Activated CD8-positive, alpha-beta memory T cell treated with anti-CD3 and anti-CD28 coated beads, Interleukin-2, amount 50 U/mL, for 24 hours (primary cell): ENCODE results near the gene CFAP61.

Source experiments
- DNase-seq: peaks from one replicate; pipeline ENCODE4 v3.0.0-alpha.2; 2020; ENCODE audit errors: extremely low read depth

CFAP61 gene

DNA sequence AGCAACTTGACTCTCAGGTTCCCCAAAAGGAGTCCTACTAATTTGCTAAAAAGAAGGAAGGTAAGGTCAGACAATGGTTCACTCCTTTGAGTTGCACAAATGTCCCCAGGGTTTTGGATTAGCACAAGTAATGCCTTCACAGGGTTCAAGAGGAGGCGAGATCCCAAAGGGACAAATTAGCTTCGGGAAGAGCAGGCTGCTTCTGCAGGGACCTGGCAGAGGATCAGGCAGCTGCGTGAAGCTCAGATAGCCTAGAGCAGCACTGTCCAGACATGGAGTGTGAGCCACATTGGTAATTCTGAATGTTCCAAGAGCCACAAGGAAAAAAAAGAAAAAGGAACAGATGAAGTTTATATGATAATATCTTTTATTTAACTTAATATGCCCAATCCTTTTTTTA lies 115.4 kb downstream of the CFAP61 start:
- no peak for DNase-seq

DNA sequence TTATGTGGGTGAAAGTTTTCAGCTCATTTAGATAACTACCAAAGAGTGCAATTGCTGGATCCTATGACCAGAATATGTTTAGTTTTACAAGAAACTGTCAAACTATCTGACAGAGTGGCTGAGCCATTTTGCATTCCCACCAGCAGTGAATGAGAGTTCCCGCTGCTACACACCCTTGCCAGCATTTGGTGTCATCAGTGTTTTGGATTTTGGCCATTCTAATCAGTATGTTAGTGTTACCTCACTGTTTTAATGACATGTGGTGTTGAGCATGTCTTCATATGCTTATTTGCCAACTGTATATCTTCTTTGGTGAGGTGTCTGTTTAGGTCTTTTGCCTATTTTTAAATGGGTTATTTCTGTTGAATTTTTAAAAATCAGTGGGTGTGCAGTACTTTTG lies 120.9 kb downstream of the CFAP61 start:
- no peak for DNase-seq

DNA sequence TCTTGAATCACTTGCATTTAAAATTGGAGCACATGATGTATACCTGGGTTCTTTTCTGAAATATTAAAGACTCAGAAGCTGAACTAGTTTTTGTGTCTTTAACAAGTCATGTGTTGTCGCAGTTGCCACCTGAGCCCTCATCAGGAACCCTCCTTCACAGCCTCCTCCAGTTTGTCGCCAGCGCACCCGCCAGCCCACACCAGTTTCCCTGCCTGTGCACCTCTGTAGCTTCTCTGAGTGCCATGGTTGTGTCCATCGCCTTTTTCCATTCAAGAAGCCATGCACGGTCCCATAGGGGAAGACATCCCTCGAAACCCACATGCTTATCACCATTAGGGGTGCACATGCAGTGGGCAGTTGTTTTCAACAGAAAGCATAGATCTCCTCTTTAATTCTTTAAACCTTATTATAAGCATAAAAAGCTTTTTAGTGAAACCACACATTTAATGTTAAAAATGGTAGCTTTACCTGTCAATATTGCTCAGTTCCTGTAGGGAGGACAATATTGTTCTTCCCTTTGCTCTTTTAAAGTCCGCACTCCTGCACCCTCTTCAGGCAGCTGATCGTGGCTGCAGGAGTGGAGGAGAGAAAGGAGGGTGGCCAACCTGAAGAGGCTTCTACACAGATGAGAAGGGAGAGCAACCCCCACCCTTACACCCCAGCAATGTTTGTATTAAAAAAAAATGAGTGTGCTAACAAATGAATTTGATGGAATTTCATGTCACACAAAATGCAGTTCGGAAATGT lies 121.9 kb downstream of the CFAP61 start:
- DNase-seq: no peak

DNA sequence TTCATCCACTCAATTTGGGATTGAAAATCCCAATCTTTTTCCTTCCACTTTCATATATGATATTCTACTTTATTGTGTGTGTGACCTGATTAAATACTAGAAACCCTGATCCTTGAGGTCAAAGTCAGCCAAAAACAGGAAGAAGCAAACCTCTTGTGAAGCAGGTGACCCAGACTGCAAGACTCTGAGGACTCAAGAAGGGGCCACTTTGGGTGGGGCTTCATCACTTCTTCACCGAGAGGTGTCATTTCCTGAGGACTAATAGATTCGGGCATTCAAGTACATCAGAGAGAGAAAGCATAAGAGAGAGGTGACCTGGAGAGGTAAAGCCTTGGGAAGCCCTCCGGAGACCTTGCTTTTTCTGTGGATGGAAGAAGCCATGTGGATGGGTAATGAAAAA lies 129.0 kb downstream of the CFAP61 start:
- no peak for DNase-seq

DNA sequence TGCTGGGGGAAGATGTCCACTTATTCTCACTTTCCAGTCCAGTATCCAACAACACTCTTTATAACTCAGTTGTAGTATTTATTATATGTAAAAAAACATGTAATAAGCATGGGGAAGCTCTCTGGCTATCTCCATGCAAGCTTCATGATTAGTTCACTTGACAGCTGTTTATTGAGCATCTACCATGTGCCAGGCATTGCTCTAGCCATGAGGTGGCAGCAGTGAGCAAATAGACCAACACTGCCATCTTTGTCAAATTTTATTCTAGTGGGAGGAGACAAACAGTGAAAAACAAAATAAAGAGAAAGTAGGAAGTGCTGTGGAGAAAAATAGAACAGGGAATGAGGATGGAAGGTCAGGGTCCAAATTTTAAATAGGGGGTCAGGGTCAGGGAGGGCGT lies 131.8 kb downstream of the CFAP61 start:
- DNase-seq: no peak

DNA sequence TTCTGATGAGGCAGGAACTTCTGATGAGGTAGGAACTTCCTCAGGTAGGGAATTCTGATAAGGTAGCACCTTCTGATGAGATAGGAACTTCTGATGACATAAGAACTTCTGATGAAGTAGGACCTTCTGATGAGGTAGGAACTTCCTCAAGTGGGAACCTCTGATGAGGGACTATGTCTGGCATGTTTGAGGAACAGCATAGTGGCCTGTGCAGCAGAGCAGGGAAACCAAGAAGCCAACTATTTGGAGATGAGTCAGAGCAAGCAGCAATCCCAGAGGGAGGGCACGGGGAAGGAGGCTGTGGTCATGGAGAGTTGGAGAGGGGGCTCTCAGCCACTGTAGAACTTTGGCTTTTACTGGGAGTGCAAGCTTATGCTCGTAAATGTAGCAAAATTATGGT lies 132.4 kb downstream of the CFAP61 start:
- no peak for DNase-seq

DNA sequence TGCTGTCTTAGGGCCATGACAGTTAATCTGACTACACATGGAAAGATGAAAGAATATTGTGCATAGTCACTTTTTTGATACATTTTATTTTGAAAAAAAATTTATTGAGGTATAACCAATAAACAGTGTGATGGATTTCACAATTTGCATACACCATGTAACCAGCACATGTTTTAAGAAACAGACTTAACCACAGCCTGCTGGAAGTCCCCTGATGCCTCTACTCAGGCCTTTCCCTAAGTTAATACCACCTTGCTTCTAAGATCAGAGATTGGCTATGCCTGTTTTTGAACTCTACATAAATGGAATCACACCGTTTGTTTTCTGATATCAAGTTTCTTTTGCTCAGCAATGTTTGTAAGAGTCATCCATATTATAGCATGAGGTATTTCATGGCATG lies 136.3 kb downstream of the CFAP61 start:
- DNase-seq: no peak

DNA sequence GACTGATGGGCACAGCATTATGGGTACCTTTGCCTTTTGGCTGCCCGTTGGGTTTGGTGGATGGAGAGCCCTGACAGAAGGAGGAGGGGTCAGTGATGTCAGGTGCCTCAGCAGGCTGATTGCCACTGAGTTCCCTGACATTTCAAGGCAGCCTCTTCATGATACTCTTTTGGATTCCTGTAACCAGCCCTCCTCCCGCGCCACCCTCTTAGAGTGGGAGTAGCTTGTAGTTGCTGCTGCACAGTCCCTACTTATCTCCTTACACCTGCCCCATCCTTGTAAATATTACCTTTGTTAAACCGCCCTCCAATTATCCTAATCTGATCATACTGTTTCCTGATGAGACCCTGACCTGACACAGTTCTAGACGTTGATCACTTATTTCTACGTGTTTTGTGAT lies 140.0 kb downstream of the CFAP61 start:
- no peak for DNase-seq

DNA sequence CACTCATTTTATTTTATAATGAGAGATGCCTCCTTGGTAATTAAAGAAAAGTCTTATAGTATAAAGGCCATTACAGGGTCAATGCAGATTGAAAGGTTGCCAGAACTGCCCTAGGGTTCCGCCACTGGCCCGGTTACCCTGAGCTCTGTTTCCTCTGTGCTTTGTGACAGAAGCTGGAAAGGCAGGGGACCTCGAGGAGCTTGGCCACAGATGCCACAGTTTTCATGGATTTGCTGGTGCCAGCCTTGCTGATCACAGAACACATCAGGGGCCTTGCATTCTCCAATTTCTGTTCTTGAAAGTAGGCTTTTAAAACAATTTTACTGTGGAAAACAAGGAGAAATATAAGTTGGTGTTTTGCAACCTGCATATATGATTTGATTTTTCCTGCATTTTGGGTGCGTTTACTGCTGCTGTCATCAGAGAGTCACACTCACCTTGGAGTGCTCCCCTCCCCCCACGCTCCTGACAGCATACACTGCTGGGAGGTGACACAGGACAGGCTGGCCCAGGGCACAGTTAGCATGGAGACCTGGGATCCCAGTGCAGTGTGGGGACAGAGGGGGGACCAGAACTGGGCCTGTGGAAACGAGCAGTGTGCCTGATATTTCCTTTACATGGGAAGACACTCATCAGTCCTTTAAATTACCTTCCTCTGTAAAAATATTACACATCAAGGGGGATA lies 142.8 kb downstream of the CFAP61 start:
- no peak for DNase-seq

DNA sequence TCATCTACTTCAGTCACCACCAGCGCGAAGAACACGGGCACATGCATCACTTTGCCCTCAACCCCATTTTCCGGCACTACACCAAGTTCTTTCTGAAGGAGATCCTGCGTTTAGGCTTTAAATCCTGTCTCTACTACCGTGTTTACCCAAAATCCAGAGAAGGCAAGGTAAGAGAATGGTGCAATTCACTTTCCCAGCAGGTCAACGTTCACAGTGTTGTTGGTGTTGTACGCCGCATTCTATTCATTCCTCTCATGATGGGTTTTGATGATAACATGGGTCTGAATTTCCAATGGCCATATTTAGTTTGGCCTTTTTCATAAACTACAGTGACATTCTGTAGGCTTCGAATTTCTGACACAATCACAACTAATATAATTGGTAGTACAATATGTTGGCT lies 144.3 kb downstream of the CFAP61 start:
- DNase-seq: no peak

DNA sequence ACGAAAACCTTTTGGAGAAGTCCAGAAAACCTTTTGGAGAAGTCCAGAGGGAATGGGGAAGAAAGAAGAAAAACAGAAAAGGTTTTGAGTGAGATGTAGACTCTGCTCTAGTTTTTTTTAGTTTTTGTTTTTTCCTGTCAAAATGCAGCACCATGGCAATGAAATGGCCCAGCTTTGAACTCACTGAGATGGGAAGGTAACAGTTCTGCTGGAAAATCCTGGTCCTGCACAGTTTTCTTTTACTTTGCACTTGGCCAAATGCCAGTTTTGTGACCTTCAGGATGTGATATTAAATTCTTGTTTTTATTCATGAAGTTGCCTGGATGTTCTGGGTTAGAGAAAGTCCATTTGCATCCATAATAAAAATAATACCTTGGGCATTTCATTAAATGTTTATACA lies 145.7 kb downstream of the CFAP61 start:
- DNase-seq: no peak

DNA sequence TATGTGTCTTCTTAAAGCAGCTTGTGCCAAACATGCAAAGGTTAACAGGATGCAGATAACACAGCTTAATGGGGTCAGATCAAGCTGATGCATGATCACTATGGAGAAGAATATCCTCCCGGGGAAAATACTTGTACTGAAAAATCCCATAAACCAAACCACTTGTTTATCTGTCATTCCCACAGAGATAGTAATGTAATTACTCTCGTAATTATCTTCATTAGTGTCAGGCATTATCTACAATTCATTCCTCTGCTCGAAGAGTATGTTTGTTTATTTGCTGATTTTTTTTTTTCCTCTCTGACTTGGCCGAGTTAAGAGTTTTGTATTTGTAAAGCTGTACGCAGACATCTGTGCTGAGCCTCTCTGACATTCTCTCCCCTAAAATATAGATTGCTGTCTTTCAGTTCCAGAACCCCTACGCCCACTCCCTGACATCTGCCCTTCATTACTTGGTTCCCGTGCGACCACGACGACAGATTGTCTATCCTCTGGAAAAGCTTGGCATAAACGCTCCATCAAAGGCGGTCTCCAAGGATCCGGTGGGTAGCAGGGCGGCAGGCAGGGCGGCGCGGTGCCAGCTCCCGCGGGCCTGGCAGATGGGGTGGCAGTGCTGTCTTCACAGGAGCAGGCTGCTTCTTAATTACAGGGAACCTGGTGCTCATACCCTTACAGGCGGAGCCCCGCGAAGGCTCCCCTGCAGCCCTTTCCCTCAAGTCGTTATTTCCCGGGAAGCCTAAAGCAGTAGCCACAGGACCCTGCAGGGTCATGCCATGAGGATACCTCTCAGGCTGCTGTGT lies 147.2 kb downstream of the CFAP61 start:
- no peak for DNase-seq

DNA sequence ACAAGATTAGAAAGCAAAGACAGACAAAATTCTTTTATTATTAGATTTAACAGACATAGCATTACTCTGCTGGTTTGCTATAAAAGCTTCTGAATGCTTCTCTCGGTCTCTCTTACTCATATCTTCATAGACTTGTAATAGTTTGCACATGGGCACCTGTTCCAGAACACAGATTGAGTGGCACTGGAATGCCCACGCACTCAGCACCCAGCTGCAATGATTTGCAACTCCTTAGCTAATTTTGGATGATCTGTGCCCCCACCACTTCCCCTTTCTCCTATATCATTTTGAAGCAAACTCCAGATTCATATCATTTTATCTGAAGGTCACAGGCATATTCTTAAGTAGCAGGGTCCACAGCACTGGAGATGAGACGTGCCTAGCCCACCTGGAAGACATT lies 148.8 kb downstream of the CFAP61 start:
- no peak for DNase-seq

DNA sequence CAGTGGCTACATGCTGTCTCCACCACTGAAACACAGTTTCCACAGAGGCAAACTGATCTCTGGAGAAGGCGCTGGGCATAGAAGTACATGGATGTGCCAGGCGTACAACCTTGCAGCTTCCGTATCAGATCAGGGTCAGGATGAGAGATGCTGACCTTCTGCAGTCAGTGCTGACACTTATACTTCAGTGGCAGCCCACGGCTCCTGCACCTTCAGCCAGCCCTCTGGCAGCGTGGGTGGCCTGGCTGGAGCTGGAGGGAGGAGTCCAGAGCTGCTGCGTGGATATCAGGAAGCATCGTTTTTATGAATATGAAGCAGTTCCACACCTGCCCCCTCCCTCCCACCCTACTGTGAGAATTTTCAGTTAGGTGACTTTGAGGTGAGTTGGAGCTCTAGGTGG lies 149.3 kb downstream of the CFAP61 start:
- no peak for DNase-seq

DNA sequence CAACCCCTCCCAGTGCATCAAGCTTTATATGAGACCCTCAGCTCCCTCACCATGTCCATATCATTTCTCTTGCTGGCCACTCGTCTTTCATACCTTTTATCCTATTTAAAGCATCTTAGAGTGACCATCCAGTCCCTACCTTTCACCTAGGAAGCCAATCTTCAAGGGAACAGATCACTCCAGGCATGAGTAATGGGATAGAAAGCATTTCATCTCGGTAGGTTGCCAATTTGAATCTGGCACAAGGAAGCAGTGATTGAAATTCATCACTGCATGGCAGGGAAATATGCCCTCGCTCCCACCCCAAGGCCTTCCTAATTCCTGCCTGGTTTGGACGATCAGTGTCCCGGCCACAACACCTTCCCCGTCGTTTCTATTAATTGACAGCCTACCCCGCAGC lies 150.4 kb downstream of the CFAP61 start:
- no peak for DNase-seq

DNA sequence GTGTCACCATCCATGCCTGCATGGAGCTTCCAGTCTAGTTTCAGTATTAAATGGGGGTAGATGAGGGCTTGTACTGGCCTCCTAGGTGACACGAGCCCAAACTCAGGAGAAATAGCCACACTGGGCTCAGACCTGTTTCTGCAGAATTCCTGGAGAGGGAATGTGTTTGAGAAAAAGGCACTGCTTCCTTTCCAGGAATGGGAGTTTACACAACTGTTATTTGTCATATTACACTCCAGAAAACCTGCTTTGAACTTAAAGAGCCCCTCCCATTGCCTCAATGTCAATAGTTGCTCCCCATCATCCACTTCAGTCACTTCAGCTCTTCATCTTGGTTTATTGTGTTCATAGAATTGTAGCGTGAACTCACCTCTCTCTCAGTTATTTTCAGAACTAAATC lies 151.5 kb downstream of the CFAP61 start:
- DNase-seq: no peak

DNA sequence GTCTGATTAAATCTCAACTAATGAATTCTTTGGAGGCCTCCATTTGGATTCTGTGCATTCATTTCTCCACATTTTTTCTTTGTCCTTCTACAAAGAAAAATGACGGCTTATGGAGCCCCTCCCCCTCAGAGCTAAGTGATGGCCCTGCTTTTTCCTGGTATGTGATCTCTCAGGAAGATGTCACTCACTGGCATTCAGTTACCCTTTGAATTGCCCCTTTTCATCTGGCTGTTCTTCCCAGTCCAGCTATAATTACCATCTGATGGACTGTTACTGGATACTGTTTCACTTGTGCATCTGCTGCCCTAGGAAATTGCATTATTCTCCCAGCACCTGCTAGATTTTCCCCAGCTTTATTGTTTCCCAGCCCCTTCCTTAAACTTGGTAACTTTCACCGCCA lies 151.9 kb downstream of the CFAP61 start:
- no peak for DNase-seq

DNA sequence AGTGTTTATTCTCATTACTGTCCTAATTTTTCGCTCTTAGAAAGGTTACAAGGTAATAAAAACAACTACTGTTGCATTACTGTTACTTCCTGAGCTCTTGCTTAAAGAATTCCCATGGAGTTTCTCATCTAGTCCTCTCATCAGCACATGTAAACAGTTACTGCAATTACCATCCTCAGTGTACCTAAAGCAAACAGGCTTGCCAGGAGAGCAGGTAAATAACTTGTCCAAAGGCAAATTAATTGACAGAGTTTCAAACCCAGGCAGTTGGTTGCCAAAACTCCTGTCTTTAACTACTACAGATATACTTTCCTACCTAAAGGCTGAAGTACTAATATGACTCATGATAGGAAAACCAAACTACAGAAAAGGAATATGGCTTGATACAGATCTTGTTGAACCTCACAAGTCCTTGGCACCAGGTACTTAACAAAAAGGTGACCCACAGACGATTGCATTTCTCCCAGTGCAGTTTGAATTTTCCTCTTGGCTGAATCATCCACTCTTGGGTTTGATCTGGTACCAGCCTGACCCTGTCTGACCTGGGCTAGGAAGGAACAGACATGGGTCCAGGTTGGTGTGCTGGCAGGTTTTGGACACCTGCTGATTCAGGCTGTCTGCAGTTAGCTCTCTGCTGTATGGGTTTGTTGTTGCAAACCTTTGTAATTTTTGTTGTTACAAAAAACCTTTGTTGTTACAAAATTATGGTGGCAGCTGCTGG lies 153.0 kb downstream of the CFAP61 start:
- DNase-seq: no peak

DNA sequence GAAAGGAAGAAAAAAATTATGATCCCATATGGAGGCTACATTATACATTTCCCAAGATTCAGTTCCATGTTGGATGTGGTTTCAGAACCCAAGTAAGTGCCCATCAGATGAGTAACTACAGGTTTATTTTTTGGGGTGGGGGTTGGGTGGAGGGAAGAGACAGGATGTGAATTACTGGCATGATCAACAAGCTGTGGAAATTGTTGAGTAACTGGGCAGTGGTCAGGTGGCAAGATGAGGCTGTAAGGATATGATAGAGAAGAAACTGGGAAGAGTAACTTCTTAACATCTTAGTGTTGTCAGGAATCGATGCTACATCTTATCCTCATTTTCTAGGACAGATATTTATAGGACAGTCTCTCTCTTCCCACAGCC lies 153.5 kb downstream of the CFAP61 start:
- no peak for DNase-seq

DNA sequence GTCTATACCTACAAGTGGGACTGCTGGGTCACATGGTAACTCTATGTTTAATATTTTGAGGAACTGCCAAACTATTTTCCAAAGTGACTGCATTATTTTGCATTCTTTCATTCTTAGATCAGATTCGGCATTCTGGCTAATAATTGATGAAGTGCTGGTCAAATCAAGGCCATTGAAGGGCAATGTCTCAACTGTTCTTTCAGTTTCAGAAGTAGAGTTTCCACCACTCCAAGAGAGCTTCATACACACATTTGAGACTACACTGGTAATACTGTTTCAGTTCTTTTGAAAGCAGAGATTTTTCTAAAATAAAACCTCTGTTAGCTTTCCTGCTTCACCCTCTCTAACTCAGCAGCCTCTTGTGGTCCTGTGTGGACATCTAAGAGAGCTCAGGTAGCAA lies 154.5 kb downstream of the CFAP61 start:
- DNase-seq: no peak

DNA sequence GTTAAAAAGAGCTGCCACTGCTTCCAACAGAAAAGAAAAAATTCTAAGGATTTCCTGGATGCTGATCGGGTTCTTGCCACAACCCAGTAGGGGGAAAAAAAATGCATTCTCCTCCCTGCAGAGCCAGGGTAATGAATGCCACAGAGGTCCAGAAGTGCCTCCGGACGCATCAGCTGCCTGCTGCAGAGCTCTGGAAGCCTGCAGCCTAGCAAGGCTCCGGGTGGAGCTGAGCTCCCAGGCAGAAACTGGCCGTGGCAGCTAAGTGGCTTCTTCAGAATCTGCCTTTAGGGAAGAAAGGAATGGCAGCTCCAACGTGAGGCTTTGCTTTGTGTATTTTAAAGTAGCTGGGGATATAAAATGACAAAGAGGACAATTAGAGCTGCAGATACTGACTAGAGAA lies 155.0 kb downstream of the CFAP61 start:
- no peak for DNase-seq

DNA sequence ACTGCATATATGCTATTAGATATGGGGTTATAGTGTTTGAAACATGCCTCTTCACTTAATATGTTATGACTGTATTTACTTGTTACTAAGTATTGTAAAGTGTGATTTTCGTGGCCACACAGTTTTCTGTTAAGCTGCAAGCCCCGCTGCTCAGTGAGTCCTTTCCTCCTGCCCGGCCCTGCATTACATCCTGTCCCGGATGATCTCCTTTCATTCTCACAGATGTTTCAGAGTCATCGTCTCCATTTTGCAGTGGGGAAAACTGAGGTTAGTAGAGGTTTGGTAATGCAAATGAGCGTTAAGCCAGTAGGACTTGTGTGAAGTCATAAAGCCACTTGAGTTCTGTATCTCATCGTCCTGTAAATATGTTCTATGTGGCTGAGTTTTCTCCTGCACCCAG lies 155.5 kb downstream of the CFAP61 start:
- DNase-seq: no peak
